GM18511 (cell line): ENCODE measurements around the gene MEX3A.
"Not testable (repeated sequence)": the region's sequence is repeated elsewhere in the genome, so short reads cannot be mapped to it uniquely, and the experiment has no call there.

ENCODE experiments used
- ATAC-seq: cut with Tn5 transposase; IDR thresholded peaks from one replicate; pipeline ENCODE4 v1.9.1; 2021; ENCODE audit warnings: mild to moderate bottlenecking, moderate library complexity; ENCODE audit not compliant: unreplicated experiment

Gene MEX3A

GRCh38 chr1:156082309-156083091, at the start of gene MEX3A:
Gene MEX3A, minus strand, starts transcription at chr1:156082465. Its CDS starts 467 bp downstream, at chr1:156081998.
- ATAC-seq, result no peak

GRCh38 chr1:156130578-156130942, 48.3 kb upstream of the MEX3A start:
- ATAC-seq, result no peak

- ATAC-seq, result no peak
These were observed 47.7 kb upstream of the MEX3A start for GRCh38 chr1:156129687-156130577.

DNA sequence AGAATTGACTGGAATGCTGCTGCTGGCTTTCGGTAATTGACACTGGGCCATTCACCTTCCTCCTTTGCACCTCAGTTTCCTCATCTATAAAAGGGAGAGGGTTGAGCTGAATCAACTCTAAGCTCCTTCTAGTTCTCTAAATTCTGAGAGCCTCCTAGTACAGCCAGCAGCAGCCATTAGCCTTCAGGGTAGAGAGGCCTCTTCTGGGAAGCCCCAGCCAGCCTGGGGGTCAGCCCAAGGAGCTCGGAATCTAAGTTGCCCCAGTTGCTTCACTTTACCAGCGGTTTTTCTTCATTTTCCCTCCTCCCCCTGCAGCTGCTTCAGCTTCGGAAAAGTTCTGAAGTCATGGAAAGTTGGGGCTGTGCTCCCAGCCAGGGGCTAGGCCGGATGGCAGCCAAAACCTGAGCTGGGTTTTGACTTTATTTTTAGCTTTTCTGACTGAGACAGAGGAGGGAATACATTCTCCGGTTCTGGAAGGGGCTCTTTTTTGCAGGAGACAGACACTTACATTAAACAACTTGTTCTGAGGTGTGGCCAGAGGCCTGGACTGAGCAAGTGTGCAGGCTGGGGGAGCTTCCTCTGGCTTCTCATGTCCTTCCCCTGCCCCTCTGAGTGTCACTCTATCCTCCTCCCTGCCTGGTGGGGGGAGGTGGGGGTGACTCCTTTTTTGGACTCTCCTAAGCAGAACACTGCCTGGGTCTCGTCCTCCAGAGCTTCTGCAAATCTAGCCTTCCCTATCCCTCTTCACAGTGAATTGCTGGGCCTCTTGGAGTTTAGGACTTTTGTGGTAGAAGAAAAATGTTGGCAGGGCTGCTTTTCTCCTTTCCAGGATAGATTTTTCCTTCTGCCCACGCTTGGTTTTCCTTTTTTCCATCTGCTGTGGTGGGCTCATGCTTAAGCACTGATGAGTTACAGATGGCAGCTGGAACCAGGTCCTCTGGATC, 46.7 kb upstream of the MEX3A start:
- ATAC-seq, result no peak

- no peak for ATAC-seq
These were observed 46.0 kb upstream of the MEX3A start for GRCh38 chr1:156128308-156128653.

DNA sequence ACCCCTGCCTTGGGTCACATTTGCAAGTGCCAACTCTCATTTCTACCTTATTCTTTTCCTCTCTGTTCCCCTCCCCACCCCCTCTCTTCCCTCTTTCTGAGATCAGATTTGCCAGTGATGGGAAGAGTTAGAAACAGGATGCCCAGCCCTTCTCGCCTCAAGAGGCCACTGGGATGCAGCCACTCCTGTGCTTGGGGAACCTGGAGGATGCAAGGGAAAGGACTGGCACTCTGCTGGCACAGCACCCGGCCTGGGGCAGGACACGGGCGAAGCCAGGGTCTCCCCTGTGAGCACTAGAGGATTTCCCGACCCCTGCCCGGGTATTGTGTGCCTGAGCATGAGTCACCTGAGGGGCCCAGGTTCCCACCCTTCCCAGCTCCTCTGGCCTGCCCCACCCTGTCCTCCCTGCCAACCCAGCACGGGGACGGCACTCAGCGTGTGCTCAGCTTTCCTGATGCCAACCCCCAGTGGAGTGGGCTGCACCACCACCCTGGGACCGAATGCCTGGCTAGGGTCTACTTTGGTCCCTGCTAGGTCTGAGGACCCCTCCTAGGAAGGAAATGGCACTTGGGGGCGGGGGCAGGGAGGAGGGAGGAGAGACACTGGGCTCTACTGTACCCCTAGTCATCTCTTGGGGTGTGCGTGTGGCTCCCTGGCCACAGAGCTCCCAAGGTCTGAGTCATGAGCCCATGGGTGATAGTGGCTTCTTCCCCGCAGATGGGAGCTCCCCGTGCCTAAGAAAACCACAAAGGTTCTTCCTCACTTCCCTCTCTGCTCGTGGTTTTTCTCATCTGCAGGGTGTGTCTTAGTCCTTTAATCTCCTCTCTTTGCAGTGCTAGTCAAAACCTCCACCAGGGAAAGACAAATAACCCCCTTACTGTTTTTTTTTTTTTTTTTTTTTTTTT, 44.6 kb upstream of the MEX3A start:
- peak; percentile 62 for ATAC-seq

DNA sequence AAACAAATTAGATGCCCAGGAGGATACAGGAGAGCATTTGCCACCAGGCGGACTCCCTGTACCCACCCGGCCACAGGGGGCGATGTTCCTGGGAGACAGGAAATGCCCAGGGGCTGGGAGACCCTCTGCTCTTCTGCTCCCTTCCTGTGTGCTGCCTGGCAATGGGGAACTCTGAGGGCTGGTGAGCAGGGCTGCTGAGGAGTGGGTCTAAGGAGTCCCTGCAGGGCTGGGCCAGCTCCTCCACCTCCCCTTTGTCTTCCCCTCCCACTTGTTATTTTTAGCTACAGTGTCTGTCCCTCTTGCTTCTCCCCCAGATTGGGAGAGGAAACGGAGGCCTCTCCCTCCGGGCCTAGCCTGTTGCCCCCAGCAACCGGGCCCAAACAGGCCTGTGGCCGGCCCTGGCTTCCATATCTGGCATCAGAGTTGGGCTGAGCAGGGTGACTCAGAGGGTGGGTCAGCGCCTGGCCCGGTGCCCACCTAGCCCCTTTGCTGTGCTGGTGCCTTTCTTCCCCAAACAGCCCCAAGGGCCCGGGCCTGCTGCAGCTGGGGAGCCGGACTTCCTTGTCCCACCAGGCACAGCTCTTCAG, 43.9 kb upstream of the MEX3A start:
- ATAC-seq, result peak; percentile 39

- not testable (repeated sequence) for ATAC-seq
These were observed 43.3 kb upstream of the MEX3A start for GRCh38 chr1:156125544-156125943.

- ATAC-seq, result no peak
These were observed 42.6 kb upstream of the MEX3A start for GRCh38 chr1:156124557-156125483.

- ATAC-seq, result no peak
These were observed 41.3 kb upstream of the MEX3A start for GRCh38 chr1:156123356-156124196.

GRCh38 chr1:156122519-156123355, 40.5 kb upstream of the MEX3A start:
- no peak for ATAC-seq

- ATAC-seq, result no peak
These were observed 39.8 kb upstream of the MEX3A start for GRCh38 chr1:156122086-156122485.

DNA sequence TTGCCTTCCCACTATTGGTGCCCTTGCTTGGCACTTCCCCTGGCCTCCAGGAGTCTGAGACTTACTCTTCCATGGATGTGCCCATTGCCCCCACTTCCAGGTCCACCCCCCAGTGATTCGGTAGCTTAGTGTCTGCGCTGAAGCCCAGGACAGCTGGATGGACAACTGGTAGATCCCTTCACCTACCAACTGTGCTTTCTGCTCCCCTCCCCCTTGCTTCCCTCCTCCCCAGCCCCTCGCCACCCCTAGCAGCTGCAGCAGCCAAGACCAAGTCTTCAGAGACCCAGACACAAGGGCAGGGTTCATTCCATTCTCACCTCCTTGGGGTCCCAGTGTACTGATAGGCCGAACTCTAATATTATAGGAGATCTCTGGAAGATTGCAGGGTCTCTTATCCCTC, 39.2 kb upstream of the MEX3A start:
- no peak for ATAC-seq

DNA sequence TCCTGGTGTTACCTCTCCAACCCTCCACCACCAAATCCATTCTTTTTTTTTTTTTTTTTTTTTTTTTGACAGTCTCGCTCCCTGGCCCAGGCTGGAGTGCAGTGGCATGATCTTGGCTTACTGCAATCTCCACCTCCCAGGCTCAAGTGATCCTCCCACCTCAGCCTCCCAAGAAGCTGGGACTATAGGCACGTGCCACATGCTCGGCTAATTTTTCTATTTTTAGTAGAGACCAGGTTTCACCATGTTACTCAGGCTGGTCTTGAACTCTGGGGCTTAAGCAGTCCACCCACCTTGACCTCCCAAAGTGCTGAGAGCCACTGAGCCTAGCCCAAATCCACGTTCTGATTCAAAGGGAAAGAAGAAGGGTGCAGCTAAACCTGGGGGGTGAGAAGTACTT, 38.7 kb upstream of the MEX3A start:
- not testable (repeated sequence) for ATAC-seq

GRCh38 chr1:156120318-156120717, 38.1 kb upstream of the MEX3A start:
- no peak for ATAC-seq

DNA sequence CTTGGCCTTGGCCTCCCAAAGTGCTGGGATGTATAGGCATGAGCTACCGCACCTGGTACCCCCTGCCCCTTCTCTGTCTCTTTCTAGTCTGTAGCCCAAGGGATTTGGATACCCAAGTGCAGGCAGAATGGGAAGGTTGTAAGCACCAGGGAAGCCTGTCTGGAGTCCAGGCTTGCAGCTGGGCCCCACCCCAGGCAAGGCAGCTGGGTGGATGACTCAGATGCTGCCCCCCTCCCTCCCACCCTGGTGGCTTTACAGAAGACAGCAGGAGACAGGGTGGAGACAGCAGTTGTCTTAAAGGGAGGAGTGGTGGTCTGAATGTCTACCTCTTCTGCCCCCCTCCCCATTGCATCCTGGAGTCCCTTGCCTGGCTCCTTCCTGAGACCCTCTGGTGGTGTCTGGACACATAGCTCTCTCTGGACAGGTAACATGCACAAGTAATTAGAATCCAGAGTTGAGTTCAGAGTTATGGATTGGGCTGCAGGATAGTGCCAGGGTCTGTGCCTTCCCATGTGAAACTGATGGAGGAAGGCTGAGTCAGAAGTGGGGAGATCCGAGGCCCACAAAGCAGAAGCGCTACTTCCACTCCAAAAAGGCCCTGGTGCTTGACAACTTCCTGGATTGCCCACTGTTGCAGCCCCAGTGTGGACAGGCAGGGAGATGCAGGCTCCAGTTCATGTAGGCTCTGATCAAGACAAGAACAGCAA, 37.4 kb upstream of the MEX3A start:
- ATAC-seq, result no peak
